ENCODE data around the gene VCX3B.
"Not testable (repeated sequence)": the region's sequence is repeated elsewhere in the genome, so short reads cannot be mapped to it uniquely, and the experiment has no call there.

VCX3B gene

DNA sequence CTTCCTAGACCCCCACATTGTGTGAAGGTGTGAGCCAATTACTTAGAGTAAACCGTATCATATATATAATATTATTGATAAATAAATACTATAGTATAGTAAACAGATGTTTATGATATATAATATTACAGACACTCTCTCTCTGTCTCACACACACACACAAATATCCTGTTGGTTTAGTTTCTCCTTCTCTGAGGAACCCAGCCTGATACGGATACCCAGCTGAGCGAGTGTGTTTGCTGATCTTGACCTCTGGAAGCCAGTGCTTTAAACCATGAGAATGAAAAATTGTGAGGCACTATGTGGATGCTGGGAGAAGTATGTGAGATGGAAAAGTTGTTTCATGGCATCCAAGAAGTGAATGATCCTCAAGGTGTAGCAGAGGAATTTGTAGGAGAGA, at the start of gene VCX3B:
Gene VCX3B (plus strand): TSS at position 301 of the 400 bp plus-strand sequence. CDS start 621 bp downstream, outside the sequence.
- H3K4me3 ChIP-seq (ENCODE audit: low read depth, low read length), result not testable (repeated sequence)

DNA sequence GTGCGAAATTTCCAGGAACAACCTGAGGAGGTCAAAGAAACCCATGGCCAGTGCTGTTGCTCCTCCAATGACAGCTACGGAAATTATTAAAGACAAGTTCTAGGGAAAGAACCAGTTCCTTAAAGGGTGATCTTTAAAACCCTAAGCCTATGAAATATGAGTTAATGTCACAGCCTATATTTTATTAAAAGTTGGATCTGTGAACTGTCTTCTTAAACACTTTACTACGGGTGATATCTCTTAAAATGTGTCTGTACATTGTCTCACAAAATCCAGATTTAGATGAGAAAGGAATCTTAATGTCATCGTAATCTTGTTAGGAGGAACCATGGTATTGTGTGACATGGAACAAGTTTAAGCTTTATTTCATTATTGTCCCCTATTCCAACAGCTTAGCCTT, 46.3 kb upstream of the VCX3B start:
- TF ChIP-seq, protein P1, sequence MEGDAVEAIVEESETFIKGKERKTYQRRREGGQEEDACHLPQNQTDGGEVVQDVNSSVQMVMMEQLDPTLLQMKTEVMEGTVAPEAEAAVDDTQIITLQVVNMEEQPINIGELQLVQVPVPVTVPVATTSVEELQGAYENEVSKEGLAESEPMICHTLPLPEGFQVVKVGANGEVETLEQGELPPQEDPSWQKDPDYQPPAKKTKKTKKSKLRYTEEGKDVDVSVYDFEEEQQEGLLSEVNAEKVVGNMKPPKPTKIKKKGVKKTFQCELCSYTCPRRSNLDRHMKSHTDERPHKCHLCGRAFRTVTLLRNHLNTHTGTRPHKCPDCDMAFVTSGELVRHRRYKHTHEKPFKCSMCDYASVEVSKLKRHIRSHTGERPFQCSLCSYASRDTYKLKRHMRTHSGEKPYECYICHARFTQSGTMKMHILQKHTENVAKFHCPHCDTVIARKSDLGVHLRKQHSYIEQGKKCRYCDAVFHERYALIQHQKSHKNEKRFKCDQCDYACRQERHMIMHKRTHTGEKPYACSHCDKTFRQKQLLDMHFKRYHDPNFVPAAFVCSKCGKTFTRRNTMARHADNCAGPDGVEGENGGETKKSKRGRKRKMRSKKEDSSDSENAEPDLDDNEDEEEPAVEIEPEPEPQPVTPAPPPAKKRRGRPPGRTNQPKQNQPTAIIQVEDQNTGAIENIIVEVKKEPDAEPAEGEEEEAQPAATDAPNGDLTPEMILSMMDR (IDR thresholded peaks at IDR 0.05; ENCODE audit: low read depth, low read length), result no peak
- H3K4me3 ChIP-seq (ENCODE audit: low read depth, low read length), result no peak overlapping the region

DNA sequence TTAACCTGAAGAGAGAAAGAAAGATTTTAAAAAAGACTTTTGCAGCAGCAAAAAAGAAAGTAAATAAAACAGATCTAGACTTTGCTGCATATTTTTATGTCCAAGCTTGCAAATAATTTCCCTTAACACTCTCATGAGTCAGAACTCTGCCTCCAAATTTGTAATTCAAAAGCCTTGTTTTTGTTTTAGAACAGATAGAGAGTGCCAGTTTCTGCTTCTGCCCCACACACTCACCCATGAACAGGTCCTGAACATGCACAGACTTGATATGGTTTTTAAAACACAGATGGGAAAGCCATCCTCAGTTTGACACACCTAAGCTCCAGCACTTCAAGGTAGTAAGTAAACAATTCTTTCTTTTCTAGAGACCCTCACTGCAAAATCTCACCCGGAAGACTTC, 39.7 kb upstream of the VCX3B start:
- TF ChIP-seq, protein P1 (IDR thresholded peaks at IDR 0.05; ENCODE audit: low read depth, low read length), result no peak
- no peak overlapping the region for H3K4me3 ChIP-seq (ENCODE audit: low read depth, low read length)

DNA sequence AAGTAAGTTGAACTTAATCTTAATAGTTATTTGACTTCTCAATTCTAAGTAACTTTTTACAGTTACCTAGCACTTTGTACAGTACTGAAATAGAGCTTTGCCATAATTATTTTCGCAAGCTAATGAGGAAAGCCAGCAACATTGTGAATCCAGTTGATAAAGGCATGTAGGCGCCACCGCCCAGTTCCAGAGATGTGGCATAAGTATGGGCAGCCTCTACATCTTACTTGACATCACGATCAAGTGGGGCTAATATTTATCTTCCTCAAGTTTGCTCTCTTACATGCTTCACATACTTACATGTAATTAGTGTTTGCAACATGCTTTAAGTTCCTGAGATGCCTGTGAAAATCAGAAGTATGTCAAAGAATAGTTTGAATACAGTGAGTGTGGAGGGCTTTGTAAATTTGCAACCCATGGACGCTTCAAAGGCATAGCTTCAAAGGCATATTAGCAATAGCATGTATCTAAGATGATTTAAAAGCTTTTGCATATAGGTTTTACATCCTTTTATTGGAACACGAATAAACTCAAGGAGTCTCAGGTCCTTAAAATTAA, 34.9 kb upstream of the VCX3B start:
- TF ChIP-seq, protein P1 (IDR thresholded peaks at IDR 0.05; ENCODE audit: low read depth, low read length), result no peak
- no peak overlapping the region for H3K4me3 ChIP-seq (ENCODE audit: low read depth, low read length)

DNA sequence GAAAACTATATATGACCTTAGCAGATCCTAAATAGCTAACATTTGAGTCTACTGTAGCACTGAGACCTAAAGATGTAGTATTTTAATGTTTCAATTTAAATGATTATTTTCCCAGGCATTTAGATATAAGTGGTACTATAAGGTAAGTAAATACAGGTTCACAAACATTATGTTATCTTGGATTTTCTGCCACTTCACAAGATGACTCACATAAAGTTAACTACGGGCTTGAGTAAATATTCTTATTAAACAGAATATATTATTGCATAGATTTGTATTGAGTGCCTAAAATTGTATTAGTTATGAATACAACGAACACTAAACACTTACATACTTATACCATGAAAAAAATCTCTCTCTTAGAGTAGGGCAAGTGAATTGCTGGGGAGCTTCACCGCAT, 34.2 kb upstream of the VCX3B start:
- H3K4me3 ChIP-seq (ENCODE audit: low read depth, low read length), result no peak overlapping the region
- TF ChIP-seq, protein P1 (IDR thresholded peaks at IDR 0.05; ENCODE audit: low read depth, low read length), result no peak

DNA sequence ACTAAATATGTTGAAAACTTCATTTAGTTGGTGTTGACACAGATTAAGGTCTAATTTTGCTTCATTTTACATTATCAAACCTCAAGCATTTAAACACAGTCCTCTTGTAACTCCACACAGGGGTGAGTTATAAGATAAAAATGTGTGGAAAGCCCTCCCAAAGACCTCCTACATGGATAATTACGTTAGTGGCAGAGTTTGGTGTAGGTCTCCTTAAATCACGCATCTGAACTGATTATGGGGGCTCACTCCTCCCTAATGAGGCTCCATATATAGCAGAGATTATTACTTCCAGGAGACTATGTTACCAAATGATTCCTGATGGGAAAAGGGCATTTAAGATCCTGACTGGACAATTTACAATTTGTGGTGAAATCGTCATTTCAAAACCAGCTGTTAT, 32.2 kb upstream of the VCX3B start:
- TF ChIP-seq, protein P1 (IDR thresholded peaks at IDR 0.05; ENCODE audit: low read depth, low read length), result no peak
- no peak overlapping the region for H3K4me3 ChIP-seq (ENCODE audit: low read depth, low read length)

DNA sequence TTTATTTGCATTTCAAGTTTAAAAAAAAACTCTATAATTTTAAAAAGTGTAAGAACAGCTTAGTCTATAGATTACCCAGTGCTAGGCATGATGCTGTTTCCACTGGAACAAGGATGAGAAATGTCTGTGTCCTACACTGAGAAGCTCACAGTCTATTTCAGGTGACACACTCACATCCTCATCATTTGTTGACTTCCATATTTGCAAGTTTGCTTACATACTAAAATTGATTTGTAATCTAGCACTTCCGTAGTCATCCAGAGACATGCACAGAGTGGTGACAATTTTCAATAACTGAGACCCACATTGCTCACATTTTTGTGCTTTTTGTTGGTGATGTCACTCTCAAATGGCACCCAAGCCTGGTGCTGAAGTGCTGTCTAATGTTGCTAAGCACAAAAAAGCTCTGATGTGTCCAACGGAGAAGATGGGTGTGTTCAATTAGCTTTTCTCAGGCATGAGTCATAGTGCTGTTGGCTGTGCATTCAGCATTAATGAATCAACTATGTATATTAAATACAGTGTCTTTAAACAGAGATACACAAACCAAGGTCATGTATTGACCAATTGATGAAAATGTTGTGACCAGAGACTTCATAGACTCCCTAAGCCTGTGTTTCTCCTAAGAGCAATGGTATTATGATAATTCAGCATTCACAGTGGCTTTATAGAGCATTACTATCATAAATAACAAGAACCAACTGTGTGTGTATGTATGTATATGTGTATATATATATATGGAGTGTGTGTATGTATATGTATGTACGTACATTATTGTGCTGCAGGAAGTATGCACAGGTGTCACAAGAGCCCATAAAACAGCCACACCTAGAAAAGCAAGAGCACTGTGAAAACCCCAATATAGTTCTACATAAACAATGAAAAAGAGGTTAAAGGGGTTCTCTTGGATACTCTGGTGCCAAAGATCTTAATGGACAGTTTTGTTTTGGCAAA, 31.2 kb upstream of the VCX3B start:
- TF ChIP-seq, protein P1 (IDR thresholded peaks at IDR 0.05; ENCODE audit: low read depth, low read length), result no peak

More for the DNA sequence above, 31.2 kb upstream of the VCX3B start:
- H3K4me3 ChIP-seq (ENCODE audit: low read depth, low read length), result no peak overlapping the region
